Loucy (cell line): Measurements from ENCODE around the gene TARDBP.

Source experiments
- H2AFZ ChIP-seq: fragments of 200-600 bp; sonication (generic); 2 replicates; pipeline ENCODE4 v1.6.0; 2016; ENCODE audit warnings: antibody characterized with exemption, mild to moderate bottlenecking, low read length, moderate library complexity
- H3F3A ChIP-seq: fragments of 200-600 bp; 2 replicates; pipeline ENCODE4 v1.6.0; 2016; ENCODE audit warnings: antibody characterized with exemption, low read depth, mild to moderate bottlenecking
- H3K27me3 ChIP-seq: fragments of 200-600 bp; sonication (generic); 2 replicates; pipeline ENCODE4 v1.6.1; 2014; ENCODE audit warnings: low read length, mild to moderate bottlenecking; ENCODE audit not compliant: insufficient read depth, poor library complexity, severe bottlenecking
- H3K36me3 ChIP-seq: fragments of 200-600 bp; sonication (generic); 2 replicates; pipeline ENCODE4 v1.6.1; 2016; ENCODE audit warnings: low read length; ENCODE audit not compliant: insufficient read depth
- H3K4me1 ChIP-seq: fragments of 200-600 bp; sonication (generic); 2 replicates; pipeline ENCODE4 v1.5.1; 2014; ENCODE audit warnings: low read length, mild to moderate bottlenecking; ENCODE audit not compliant: insufficient read depth, poor library complexity, severe bottlenecking
- H3K4me2 ChIP-seq: fragments of 200-600 bp; sonication (generic); 2 replicates; pipeline ENCODE4 v1.6.0; 2014; ENCODE audit warnings: antibody characterized with exemption, low read length, low read depth, mild to moderate bottlenecking; ENCODE audit not compliant: poor library complexity, severe bottlenecking
- H3K4me3 ChIP-seq: fragments of 200-600 bp; sonication (generic); 2 replicates; pipeline ENCODE4 v1.5.1; 2014; ENCODE audit warnings: low read length, mild to moderate bottlenecking, mixed read lengths; ENCODE audit not compliant: poor library complexity, severe bottlenecking
- H3K79me2 ChIP-seq: fragments of 200-600 bp; sonication (generic); 2 replicates; pipeline ENCODE4 v1.6.1; 2014; ENCODE audit warnings: low read length; ENCODE audit not compliant: insufficient read depth
- H3K9ac ChIP-seq: fragments of 200-600 bp; sonication (generic); 2 replicates; pipeline ENCODE4 v1.6.0; 2014; ENCODE audit warnings: mild to moderate bottlenecking, low read depth, low read length, moderate library complexity; ENCODE audit not compliant: poor library complexity, severe bottlenecking
- H3K9me2 ChIP-seq: fragments of 200-600 bp; sonication (generic); replicated peaks from 2 replicates; pipeline ENCODE4 v1.6.1; 2016; ENCODE audit warnings: low read depth, low read length, mixed read lengths
- H3K9me3 ChIP-seq: fragments of 200-600 bp; sonication (generic); 2 replicates; pipeline ENCODE4 v1.6.1; 2014; ENCODE audit warnings: mild to moderate bottlenecking, antibody characterized with exemption, low read length, low read depth; ENCODE audit not compliant: insufficient read depth
- H4K20me1 ChIP-seq: fragments of 200-600 bp; sonication (generic); 2 replicates; pipeline ENCODE4 v1.6.0; 2014; ENCODE audit warnings: antibody characterized with exemption, low read length, mild to moderate bottlenecking; ENCODE audit not compliant: insufficient read depth, poor library complexity, severe bottlenecking
- CTCF ChIP-seq: fragments of 200-600 bp; sonication (generic); conservative IDR thresholded peaks from 2 replicates; pipeline ENCODE4 v1.5.1; 2014; ENCODE audit warnings: mild to moderate bottlenecking, antibody characterized with exemption, low read length
- EZH2phosphoT487 ChIP-seq: fragments of 200-600 bp; IDR thresholded peaks from 2 replicates; pipeline ENCODE4 v1.6.1; 2018; ENCODE audit warnings: antibody characterized with exemption, mild to moderate bottlenecking, moderate library complexity, borderline replicate concordance

TARDBP gene

GRCh38 chr1:10992864-10993263 is 19.6 kb upstream of the TARDBP start:
- H3K9ac ChIP-seq: no peak overlapping the region
- H3K4me3 ChIP-seq: no peak overlapping the region
- no peak overlapping the region for H3K4me2 ChIP-seq
- H3K9me2 ChIP-seq: no peaks in the 10 kb centered on the region
- H3K9me3 ChIP-seq: no peaks in the 10 kb centered on the region
- H3K27me3 ChIP-seq: no peaks in the 10 kb centered on the region
- no peaks in the 10 kb centered on the region for H3K79me2 ChIP-seq
- H4K20me1 ChIP-seq: no peaks in the 10 kb centered on the region
- H3K36me3 ChIP-seq: no peaks in the 10 kb centered on the region
- TF ChIP-seq CTCF (no peak), EZH2phosphoT487 (no peak)
- H3K4me1 ChIP-seq: no peaks in the 10 kb centered on the region
- no peak overlapping the region for H2AFZ ChIP-seq
- H3F3A ChIP-seq: no peaks in the 10 kb centered on the region

GRCh38 chr1:10996100-10996499 is 16.4 kb upstream of the TARDBP start:
- Histone ChIP-seq H3F3A (no peaks in the 10 kb centered on the region), H4K20me1 (no peaks in the 10 kb centered on the region), H2AFZ (no peak overlapping the region), H3K4me3 (no peak overlapping the region), H3K9me2 (no peaks in the 10 kb centered on the region), H3K4me1 (no peaks in the 10 kb centered on the region), H3K79me2 (no peaks in the 10 kb centered on the region), H3K9me3 (no peaks in the 10 kb centered on the region), H3K9ac (no peak overlapping the region), H3K4me2 (no peak overlapping the region), H3K27me3 (no peaks in the 10 kb centered on the region), H3K36me3 (no peaks in the 10 kb centered on the region)
- TF ChIP-seq CTCF: no peak
- no peak for TF ChIP-seq EZH2phosphoT487

- Histone ChIP-seq H4K20me1 (no peaks in the 10 kb centered on the region), H3K9ac (no peak overlapping the region), H3K4me3 (no peak overlapping the region), H3F3A (no peaks in the 10 kb centered on the region), H3K27me3 (no peaks in the 10 kb centered on the region), H3K36me3 (no peaks in the 10 kb centered on the region), H3K9me3 (no peaks in the 10 kb centered on the region), H3K79me2 (no peaks in the 10 kb centered on the region), H2AFZ (no peak overlapping the region), H3K4me2 (no peak overlapping the region), H3K9me2 (no peaks in the 10 kb centered on the region), H3K4me1 (no peaks in the 10 kb centered on the region)
- no peak for TF ChIP-seq CTCF
- no peak for TF ChIP-seq EZH2phosphoT487
These were observed 11.9 kb upstream of the TARDBP start for GRCh38 chr1:11000526-11000925.
